CD14-positive monocyte (primary cell): Measurements from ENCODE around the gene NEO1. TPM values are rescaled to one million over a fixed set of nuclear protein-coding genes. Genes with fewer than 3 reads are reported as not detected.
A peak's percentile ranks its signal among the peaks of the same experiment; 100 is the strongest.

Experiments
- DNase-seq, 3 donors: peaks; one replicate each; pipeline ENCODE4 v3.0.0-alpha.2; 2011 to 2022
- H2AFZ ChIP-seq: 2 replicates; pipeline ENCODE4 v1.6.0; 2012; ENCODE audit warnings: mild to moderate bottlenecking, low read depth, low read length, inconsistent platforms; ENCODE audit not compliant: insufficient read depth, poor library complexity, severe bottlenecking
- H3K27ac ChIP-seq, 2 donors: 1 replicate in 1 of 2; 2 replicates in 1 of 2; pipeline ENCODE4 v1.5.1; 2012 to 2013; ENCODE audit warnings: low read length in 2 of 2, control low read depth in 1 of 2, inconsistent platforms in 1 of 2, low read depth in 1 of 2, mild to moderate bottlenecking in 1 of 2
- H3K27me3 ChIP-seq, 2 donors: one replicate each; pipeline versions ENCODE4 v1.6.0 to v1.6.1; 2011 to 2013; ENCODE audit warnings: low read length in 2 of 2; ENCODE audit not compliant: control insufficient read depth in 2 of 2, insufficient read depth in 2 of 2
- H3K36me3 ChIP-seq, 2 donors: replicated peaks in 1 of 2; 1 replicate in 1 of 2; 2 replicates in 1 of 2; pipeline versions ENCODE4 v1.5.1 to v1.6.1; 2012 to 2013; ENCODE audit warnings: low read length in 2 of 2, control low read depth in 1 of 2, inconsistent platforms in 1 of 2, mild to moderate bottlenecking in 1 of 2; ENCODE audit not compliant: insufficient read depth in 2 of 2, control insufficient read depth in 1 of 2
- H3K4me1 ChIP-seq, 2 donors: 1 replicate in 1 of 2; 2 replicates in 1 of 2; pipeline versions ENCODE4 v1.5.1 to v1.6.1; 2012 to 2013; ENCODE audit warnings: low read length in 2 of 2, control low read depth in 1 of 2, inconsistent platforms in 1 of 2, mild to moderate bottlenecking in 1 of 2, moderate library complexity in 1 of 2; ENCODE audit not compliant: insufficient read depth in 2 of 2, control insufficient read depth in 1 of 2
- H3K4me2 ChIP-seq: replicated peaks from 2 replicates; pipeline ENCODE3; 2012; ENCODE audit warnings: low read length, moderate library complexity, mild to moderate bottlenecking; ENCODE audit not compliant: poor library complexity, severe bottlenecking; ENCODE audit errors: extremely low read depth
- H3K4me3 ChIP-seq, 3 experiments: fragments of 200-600 bp in 1 of 3; sonication (generic) in 1 of 3; replicated peaks in 1 of 3; 1 replicate in 2 of 3; 2 replicates in 1 of 3; pipeline ENCODE4 v1.5.1; 2011 to 2013; ENCODE audit warnings: low read length in 3 of 3, mild to moderate bottlenecking in 3 of 3, control low read depth in 2 of 3, low read depth in 2 of 3, inconsistent platforms in 1 of 3, moderate library complexity in 1 of 3
- H3K79me2 ChIP-seq: 2 replicates; pipeline ENCODE4 v1.6.0; 2012; ENCODE audit warnings: mild to moderate bottlenecking, control low read depth, inconsistent platforms, low read length, moderate library complexity; ENCODE audit not compliant: insufficient read depth
- H3K9ac ChIP-seq: 2 replicates; pipeline ENCODE4 v1.6.0; 2017; ENCODE audit warnings: low read length, mild to moderate bottlenecking; ENCODE audit not compliant: insufficient read depth, poor library complexity, severe bottlenecking
- H3K9me3 ChIP-seq, 2 donors: replicated peaks in 1 of 2; 1 replicate in 1 of 2; 2 replicates in 1 of 2; pipeline versions ENCODE4 v1.5.1 to v1.6.1; 2012 to 2013; ENCODE audit warnings: low read length in 2 of 2, control low read depth in 1 of 2; ENCODE audit not compliant: control insufficient read depth in 1 of 2, insufficient read depth in 1 of 2
- H4K20me1 ChIP-seq: 2 replicates; pipeline ENCODE4 v1.6.0; 2012; ENCODE audit warnings: mild to moderate bottlenecking, low read length, control low read depth, moderate library complexity; ENCODE audit not compliant: insufficient read depth
- H3K27ac Mint-ChIP-seq, 7 donors: one replicate each; pipeline ENCODE4 v1.8.0; 2020; ENCODE audit warnings: mild to moderate bottlenecking in 7 of 7, mixed read lengths in 7 of 7, moderate library complexity in 6 of 7, inconsistent platforms in 2 of 7
- H3K27me3 Mint-ChIP-seq, 3 donors: one replicate each; pipeline ENCODE4 v1.8.0; 2021 to 2022; ENCODE audit warnings: low read depth in 3 of 3, mild to moderate bottlenecking in 3 of 3, mixed read lengths in 3 of 3, moderate library complexity in 3 of 3, inconsistent platforms in 1 of 3
- H3K36me3 Mint-ChIP-seq, 2 donors: one replicate each; pipeline ENCODE4 v1.8.0; 2020; ENCODE audit warnings: mixed read lengths in 2 of 2, inconsistent platforms in 1 of 2, mild to moderate bottlenecking in 1 of 2
- H3K4me1 Mint-ChIP-seq: one replicate; pipeline ENCODE4 v1.8.0; 2020; ENCODE audit warnings: mild to moderate bottlenecking, mixed read lengths
- H3K4me3 Mint-ChIP-seq, 2 donors: one replicate each; pipeline ENCODE4 v1.8.0; 2020; ENCODE audit warnings: mild to moderate bottlenecking in 2 of 2, mixed read lengths in 2 of 2, moderate library complexity in 1 of 2
- H3K9me3 Mint-ChIP-seq, 7 donors: one replicate each; pipeline ENCODE4 v1.8.0; 2020 to 2022; ENCODE audit warnings: mixed read lengths in 7 of 7, mild to moderate bottlenecking in 6 of 7, moderate library complexity in 6 of 7, inconsistent platforms in 2 of 7
- WGBS: methylation state at CpG from one replicate; pipeline ENCODE4 v1.1.5; 2013; ENCODE audit warnings: missing lambda C conversion rate; ENCODE audit not compliant: insufficient coverage; 5-methylcytosine and 5-hydroxymethylcytosine counted together
- intact Hi-C, 2 donors: fragments of 100-400 bp; cut with micrococcal nuclease; formaldehyde crosslinking; loops; one replicate each; pipeline versions ENCODE4 v1.15.0 to v1.15.1; 2023
- polyA plus RNA-seq, 3 donors: library from polyadenylated mRNA; depleted of rRNA in 1 of 3; unstranded in 2 of 3; stranded (reverse) in 1 of 3; fragments of 300-500 nt in 2 of 3; fragments of >200 nt in 1 of 3; fragmentation: Illumina TruSeq in 2 of 3; gene quantifications; 1 replicate in 2 of 3; 2 replicates in 1 of 3; pipeline ENCODE4 v1.2.3, GENCODE V29; 2012 to 2021
- TF ChIP-seq, protein P1 (sequence below): fragments of 200-600 bp; IDR thresholded peaks from one replicate; pipeline ENCODE4 v1.8.0; 2022; ENCODE audit warnings: antibody characterized with exemption, mild to moderate bottlenecking

The NEO1 gene
- polyA plus RNA-seq, 3 donors: 0.03 to 0.06 TPM; not detected in 1

DNA sequence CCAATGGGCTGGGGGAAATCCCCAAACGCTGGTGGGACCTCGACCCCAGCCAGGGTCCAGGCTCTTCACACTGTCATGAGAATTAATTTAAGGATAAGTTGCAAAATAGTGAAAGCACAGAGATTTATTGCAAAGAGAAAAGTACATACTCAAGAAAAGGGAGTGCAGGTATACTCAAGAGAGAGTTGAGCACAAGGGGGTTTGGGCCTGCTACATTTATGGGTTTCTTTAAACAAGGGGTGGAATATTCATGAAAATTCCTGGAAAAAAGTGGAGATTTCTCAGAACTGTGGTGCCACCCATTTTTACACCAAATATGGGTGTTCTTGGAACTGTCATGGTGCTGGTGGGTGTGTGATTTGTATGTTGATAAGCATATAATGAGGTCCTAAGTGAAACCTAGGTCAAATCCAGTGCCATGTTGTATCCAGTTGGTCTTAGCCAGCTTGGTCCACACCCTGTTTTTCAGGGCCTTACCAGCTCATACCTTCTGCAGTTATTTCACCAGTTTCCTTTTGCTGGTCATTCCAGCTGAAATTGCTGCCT, 32.6 kb upstream of the NEO1 start:
- H3K36me3 Mint-ChIP-seq: no peaks in the 10 kb centered on the region

DNA sequence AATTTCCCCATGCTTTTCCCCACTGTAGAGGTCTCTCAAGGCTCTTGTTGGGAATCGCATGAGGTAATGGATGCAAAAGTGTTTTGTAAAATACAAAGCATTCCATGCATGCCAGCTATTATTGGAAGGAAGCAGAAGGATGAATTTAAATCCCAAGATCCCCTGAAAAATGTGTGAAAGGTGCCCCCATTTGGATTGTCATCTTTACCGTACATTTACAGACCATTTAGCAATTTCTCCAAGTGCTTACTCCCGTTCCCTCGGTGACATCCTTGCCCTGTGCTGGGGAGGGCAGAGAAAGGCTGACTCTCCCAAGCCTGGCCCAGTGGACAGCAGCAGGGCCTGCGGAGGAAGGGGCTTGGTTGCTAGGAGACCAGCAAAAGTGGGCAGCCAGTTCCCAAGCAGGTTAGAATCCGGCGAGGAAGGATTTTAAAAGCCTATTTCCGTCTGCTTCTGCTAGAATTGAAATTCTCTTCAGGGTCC, 31.1 kb upstream of the NEO1 start:
- peaks cover 13 to 16% of the 10 kb centered on the region in 2 donors for H3K27me3 ChIP-seq
- no peaks in the 10 kb centered on the region for H3K4me1 ChIP-seq
- H3K4me3 ChIP-seq: no peak overlapping the region
- Mint-ChIP-seq H3K9me3 (no peaks in the 10 kb centered on the region), H3K4me1 (no peaks in the 10 kb centered on the region), H3K27ac (no peak overlapping the region), H3K4me3 (no peak overlapping the region), H3K27me3 (peaks cover 16 to 28% (median 21%) of the 10 kb centered on the region in 3 donors), H3K36me3 (no peaks in the 10 kb centered on the region)
- no peaks in the 10 kb centered on the region for H3K36me3 ChIP-seq
- H3K79me2 ChIP-seq: no peaks in the 10 kb centered on the region
- intact Hi-C loops: no loop called here
- 18% methylated on average over 3 of the region's 8 CpGs for WGBS
- H4K20me1 ChIP-seq: no peaks in the 10 kb centered on the region
- no peak overlapping the region for H3K9ac ChIP-seq
- H2AFZ ChIP-seq: no peak overlapping the region
- DNase-seq: no peak
- no peak overlapping the region for H3K4me2 ChIP-seq
- no peaks in the 10 kb centered on the region for H3K9me3 ChIP-seq
- no peak overlapping the region for H3K27ac ChIP-seq
- TF ChIP-seq, protein P1, sequence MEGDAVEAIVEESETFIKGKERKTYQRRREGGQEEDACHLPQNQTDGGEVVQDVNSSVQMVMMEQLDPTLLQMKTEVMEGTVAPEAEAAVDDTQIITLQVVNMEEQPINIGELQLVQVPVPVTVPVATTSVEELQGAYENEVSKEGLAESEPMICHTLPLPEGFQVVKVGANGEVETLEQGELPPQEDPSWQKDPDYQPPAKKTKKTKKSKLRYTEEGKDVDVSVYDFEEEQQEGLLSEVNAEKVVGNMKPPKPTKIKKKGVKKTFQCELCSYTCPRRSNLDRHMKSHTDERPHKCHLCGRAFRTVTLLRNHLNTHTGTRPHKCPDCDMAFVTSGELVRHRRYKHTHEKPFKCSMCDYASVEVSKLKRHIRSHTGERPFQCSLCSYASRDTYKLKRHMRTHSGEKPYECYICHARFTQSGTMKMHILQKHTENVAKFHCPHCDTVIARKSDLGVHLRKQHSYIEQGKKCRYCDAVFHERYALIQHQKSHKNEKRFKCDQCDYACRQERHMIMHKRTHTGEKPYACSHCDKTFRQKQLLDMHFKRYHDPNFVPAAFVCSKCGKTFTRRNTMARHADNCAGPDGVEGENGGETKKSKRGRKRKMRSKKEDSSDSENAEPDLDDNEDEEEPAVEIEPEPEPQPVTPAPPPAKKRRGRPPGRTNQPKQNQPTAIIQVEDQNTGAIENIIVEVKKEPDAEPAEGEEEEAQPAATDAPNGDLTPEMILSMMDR: no peak

More for the DNA sequence above, 32.6 kb upstream of the NEO1 start:
- Histone ChIP-seq H3K36me3 (no peaks in the 10 kb centered on the region), H3K27ac (no peak overlapping the region), H3K4me1 (no peaks in the 10 kb centered on the region), H3K4me3 (no peak overlapping the region), H3K9ac (no peak overlapping the region), H3K27me3 (peaks cover 13 to 16% of the 10 kb centered on the region in 2 donors), H2AFZ (no peak overlapping the region), H4K20me1 (no peaks in the 10 kb centered on the region), H3K4me2 (no peak overlapping the region), H3K9me3 (no peaks in the 10 kb centered on the region), H3K79me2 (no peaks in the 10 kb centered on the region)
- Mint-ChIP-seq H3K4me3 (peak overlapping the region in 1 of 2 donors; percentile 2), H3K27me3 (peaks cover 20 to 25% (median 21%) of the 10 kb centered on the region in 3 donors), H3K27ac (no peak overlapping the region), H3K4me1 (no peaks in the 10 kb centered on the region), H3K9me3 (no peaks in the 10 kb centered on the region)
- no peak for DNase-seq
- intact Hi-C loops: no loop called here
- 86% methylated on average over 2 of the region's 2 CpGs for WGBS
- TF ChIP-seq, protein P1: no peak
